OCI-LY7 (cell line): ENCODE results near the gene GDAP2.

Source experiments
- CTCF ChIP-seq: fragments of 200-600 bp; sonication (generic); conservative IDR thresholded peaks from 2 replicates; pipeline ENCODE4 v1.5.1; 2014; ENCODE audit warnings: mild to moderate bottlenecking, antibody characterized with exemption, low read length, moderate library complexity, mixed read lengths
- EZH2phosphoT487 ChIP-seq: fragments of 200-600 bp; sonication (generic); IDR thresholded peaks from 2 replicates; pipeline ENCODE4 v1.6.1; 2018; ENCODE audit warnings: low read depth, borderline replicate concordance, mild to moderate bottlenecking, mixed run types, antibody characterized with exemption, low read length, moderate library complexity, mixed read lengths

- TF ChIP-seq CTCF (no peak), EZH2phosphoT487 (no peak)
Measured at GRCh38 chr1:117899801-117900200, 29.6 kb downstream of the GDAP2 start.
